MM.1S (cell line): ENCODE data around the gene C1orf74.

Experiments used
- EZH2 ChIP-seq: fragments of 300-600 bp; sonication (generic); optimal IDR thresholded peaks from 2 replicates; pipeline ENCODE3; 2017; ENCODE audit warnings: low read depth, mild to moderate bottlenecking, antibody characterized with exemption, low read length, mixed read lengths
- EZH2phosphoT487 ChIP-seq: fragments of 300-600 bp; sonication (generic); IDR thresholded peaks from 2 replicates; pipeline ENCODE4 v1.6.1; 2018; ENCODE audit warnings: antibody characterized with exemption, low read length
- TF ChIP-seq, protein P1 (sequence below): fragments of 300-600 bp; sonication (generic); IDR thresholded peaks from 2 replicates; pipeline ENCODE4 v1.5.1; 2016; ENCODE audit warnings: antibody characterized with exemption, low read length, mixed read lengths

GRCh38 chr1:209756615-209757445, 27.5 kb downstream of the C1orf74 start:
- TF ChIP-seq, protein P1, sequence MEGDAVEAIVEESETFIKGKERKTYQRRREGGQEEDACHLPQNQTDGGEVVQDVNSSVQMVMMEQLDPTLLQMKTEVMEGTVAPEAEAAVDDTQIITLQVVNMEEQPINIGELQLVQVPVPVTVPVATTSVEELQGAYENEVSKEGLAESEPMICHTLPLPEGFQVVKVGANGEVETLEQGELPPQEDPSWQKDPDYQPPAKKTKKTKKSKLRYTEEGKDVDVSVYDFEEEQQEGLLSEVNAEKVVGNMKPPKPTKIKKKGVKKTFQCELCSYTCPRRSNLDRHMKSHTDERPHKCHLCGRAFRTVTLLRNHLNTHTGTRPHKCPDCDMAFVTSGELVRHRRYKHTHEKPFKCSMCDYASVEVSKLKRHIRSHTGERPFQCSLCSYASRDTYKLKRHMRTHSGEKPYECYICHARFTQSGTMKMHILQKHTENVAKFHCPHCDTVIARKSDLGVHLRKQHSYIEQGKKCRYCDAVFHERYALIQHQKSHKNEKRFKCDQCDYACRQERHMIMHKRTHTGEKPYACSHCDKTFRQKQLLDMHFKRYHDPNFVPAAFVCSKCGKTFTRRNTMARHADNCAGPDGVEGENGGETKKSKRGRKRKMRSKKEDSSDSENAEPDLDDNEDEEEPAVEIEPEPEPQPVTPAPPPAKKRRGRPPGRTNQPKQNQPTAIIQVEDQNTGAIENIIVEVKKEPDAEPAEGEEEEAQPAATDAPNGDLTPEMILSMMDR = no peak
- TF ChIP-seq EZH2 (no peak), EZH2phosphoT487 (no peak)
